HG03045 (cell line): Measurements from ENCODE around the gene MEG3.
"Not testable (repeated sequence)": the region's sequence is repeated elsewhere in the genome, so short reads cannot be mapped to it uniquely, and the experiment has no call there.

Experiments used
- ATAC-seq: cut with Tn5 transposase; IDR thresholded peaks from one replicate; pipeline ENCODE4 v1.9.1; 2021; ENCODE audit warnings: mild to moderate bottlenecking, moderate library complexity; ENCODE audit not compliant: unreplicated experiment

Gene MEG3

DNA sequence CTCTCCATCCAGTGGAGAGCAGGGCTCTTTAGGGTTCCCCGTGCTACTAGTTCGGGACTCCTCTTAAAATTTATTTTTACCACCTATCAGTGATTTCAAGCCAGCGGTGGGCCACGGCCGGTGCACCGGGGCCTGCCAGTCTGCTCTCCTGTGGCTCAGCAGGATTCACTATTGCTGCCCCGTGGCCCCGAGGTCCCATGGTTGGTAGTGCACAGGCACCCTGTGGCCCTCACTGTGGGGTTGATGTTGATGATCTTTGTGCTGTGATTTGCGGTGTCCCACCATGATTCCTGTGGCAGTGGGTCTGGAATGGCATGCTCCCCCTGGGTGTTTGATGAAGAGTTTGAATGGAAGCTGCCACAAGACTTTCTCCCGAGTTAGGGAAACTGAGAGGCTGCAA lies 12.6 kb upstream of the MEG3 start:
- no peak for ATAC-seq

DNA sequence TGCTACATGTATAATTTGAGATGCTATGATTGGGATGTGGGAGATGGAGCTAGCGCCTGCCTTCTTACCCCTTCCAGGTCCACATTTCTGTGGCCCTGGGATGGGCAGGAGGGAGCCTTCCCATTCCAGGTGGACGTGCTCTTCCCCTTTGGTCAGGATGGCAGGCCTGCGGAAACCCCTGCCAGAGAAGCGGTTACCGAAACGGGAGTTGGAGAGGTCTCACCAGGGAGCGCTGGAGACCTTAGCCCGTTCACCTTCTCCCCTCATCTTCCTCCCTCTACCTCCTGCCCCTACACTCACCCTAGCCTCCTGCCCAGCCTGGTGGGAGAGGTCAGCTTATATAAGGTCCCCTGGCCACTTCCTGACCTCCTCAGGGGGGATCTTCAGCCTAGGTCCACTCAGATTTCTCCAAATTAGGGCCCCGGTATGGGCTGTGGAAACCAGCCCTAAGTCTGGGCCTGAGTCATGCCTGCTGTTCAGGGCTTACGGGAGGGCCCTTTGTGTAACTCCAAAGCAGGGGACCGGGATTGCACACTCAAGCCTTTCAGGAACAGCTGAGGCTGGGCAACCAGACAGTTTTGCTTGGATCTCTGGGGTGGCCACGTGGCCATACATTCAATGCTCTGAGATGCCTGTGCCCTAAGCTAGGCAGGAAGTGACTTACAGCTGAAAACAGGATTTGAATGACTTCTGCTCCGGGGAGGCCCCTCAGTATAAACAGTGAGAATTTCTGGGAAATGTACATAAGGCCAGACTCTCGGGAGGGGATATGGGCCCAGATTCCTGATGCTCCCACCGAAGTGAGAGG lies 10.2 kb upstream of the MEG3 start:
- ATAC-seq, result no peak

DNA sequence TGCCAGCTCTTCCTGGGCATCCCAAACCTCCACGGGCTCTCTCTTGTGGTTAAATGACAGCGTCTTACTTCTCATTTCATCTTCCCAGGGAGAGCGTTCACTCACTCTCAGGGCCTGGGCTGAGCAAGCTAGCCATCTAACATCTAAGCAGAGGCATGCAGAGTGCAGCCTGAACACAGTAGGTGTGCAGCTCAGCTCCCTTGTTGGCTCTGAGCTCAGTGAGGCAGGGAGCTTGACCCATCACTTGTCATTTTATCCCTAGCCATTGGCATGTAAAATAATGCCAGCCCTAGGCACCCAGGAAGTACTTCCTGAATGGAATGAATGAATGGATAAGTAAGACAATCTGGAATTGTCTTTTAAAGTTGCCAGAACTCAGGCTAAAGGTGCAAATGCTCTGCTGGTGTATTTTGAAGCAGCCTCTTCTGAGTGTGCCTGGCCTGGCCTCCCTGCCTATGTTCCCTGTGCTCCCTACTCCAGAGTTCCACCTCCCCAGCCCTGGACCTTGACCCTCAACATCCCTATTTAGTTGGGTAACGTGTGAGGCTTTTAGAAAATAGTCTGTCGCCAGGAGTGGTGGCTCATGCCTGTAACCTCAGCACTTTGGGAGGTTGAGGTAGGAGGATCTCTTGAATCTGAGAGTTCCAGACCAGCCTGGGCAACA lies 9.5 kb upstream of the MEG3 start:
- ATAC-seq, result no peak

DNA sequence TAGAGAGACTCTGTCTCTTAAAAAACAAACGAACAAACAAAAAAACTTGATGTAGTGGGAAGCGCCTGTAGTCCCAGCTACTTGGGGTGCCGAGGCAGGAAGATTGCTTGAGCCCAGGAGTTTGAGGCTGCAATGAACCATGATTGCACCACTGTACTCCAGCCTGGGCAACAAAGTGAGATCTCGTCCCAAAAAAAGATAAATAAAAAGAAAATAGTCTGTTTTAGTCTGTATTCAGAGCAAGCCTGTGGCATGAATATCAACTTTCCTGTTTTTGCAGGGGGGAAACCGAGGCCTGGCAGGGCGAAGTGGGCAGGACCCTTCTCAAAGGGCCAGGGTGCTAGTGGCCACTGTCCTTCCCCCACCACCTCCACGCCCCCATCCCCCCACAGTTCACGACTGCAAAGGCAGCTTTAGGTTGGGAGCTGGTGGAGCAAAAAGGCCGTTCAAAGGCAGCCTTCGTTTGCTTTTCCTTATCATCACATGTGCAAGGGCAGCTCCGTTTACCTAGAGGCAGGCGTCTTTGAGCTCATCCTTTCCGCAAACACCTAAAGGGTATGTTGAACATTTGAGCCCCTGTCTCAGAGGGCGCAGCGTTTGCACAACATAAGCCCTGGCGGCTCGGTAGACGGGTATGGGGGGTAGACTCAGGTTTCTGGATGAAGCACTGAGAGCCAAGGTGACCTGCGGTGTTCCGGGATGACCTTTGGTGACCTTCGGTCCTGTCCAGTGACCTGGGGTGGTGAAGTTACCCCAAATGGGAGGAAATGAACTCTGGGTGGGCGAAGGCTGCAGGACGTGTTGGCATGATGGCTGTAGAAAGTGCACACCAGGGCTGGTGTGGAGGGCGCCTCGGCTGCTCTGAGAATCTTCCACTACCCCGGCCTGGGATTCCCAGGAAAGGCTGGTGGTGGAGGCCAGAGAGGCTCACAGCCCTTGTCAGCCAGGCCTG lies 8.7 kb upstream of the MEG3 start:
- ATAC-seq, result no peak

- no peak for ATAC-seq
Measured at GRCh38 chr14:100818221-100818699, 7.7 kb upstream of the MEG3 start.

DNA sequence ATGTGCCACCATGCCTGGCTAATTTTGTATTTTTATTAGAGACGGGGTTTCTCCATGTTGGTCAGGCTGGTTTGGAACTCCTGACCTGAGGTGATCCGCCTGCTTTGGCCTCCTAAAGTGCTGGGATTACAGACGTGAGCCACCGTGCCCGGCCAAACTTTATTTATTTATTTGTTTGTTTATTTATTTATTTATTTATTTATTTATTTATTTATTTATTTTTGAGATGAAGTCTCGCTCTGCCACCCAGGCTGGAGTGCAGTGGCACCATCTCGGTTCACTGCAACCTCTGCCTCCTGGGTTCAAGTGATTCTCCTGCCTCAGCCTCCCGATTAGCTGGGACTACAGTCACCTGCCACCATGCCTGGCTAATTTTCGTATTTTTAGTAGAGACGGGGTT lies 7.0 kb upstream of the MEG3 start:
- ATAC-seq, result not testable (repeated sequence)

DNA sequence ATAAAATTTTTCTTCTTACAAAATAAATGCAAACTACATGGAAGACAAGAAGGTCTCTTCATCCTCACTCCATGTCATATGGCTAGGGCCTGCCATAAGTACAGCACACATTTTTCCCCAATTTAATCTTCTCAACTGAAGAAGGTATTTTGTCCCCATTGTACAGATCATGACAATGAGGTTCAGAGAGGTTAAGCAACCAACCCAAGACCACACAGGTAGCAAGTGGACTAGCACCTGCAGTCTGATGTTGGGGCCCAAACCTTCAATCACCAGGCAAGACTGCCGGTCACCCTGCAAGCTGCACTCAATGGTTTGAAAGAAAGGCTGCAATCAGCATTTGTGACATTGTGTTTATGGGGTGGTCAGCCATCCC lies 6.5 kb upstream of the MEG3 start:
- ATAC-seq, result no peak

- no peak for ATAC-seq
Measured at GRCh38 chr14:100819829-100820475, 6.0 kb upstream of the MEG3 start.

- no peak for ATAC-seq
Measured at GRCh38 chr14:100820957-100821356, 5.0 kb upstream of the MEG3 start.

GRCh38 chr14:100822013-100822412 lies 3.9 kb upstream of the MEG3 start:
- no peak for ATAC-seq

- no peak for ATAC-seq
Measured at GRCh38 chr14:100822532-100823296, 3.2 kb upstream of the MEG3 start.

GRCh38 chr14:100823413-100824080 lies 2.4 kb upstream of the MEG3 start:
- no peak for ATAC-seq

DNA sequence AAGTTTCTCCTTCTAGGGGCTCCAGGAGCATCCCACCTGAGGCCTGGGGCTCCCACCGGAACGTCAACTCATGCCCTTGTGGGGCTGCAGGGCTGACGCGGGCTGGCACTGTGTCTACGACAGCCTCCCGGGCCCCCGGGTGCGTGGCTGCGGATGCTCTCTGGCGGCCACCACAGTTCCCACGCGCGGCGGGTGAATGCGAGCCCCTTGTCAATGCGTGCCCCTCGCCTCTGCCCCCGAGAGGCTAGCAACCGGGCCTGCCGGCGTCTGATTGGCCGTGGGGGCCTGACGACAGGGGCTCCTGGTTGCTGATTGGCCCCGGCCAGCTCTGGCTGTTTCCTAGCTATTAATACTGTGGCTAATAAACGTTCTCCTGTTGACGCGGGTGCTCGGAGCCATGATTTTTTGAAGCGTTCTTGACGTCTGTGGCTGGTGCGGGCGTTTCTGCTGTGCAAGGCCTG lies 1.8 kb upstream of the MEG3 start:
- ATAC-seq, result no peak

DNA sequence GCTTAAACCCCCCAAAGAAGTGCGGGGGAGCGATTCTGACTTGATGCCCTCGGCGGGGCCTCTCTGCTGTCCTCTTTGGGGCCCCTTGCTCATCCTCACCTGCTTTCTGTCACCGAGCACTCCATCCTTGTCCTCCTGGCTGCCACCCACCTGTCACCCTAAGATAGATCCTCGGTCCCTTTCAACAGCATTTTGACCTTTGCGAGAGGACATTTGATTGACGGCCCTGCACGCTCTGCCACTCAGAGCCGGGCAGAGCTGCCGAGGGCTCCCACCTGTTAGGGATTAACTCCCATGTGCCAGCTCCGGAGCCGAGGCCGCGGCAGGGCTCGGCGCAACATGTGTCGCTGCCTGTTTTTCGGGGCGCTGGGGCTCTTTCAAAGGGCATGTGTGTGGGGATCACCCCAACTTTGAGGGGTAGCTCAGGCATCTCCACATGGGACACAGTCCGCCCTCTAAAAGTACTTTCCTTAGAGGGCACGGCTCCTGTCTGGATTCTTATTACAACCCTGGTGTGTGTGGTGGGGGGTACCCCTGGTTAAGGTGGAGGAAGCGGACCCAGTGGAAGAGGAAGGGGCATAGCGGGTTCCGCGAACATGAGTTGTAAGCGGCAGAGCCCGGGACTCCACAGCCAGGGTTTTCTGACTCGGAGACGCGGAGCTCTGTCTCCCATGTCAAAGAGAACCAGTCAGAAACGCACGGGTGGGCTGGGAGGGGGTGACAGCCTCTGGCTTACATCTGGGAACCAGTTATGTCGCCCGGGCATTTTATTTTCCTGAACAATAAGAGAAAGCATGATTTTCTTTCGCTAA lies 811 bp upstream of the MEG3 start:
- ATAC-seq, result no peak

GRCh38 chr14:100826391-100827100 lies 628 bp downstream of the MEG3 start:
- ATAC-seq, result no peak

DNA sequence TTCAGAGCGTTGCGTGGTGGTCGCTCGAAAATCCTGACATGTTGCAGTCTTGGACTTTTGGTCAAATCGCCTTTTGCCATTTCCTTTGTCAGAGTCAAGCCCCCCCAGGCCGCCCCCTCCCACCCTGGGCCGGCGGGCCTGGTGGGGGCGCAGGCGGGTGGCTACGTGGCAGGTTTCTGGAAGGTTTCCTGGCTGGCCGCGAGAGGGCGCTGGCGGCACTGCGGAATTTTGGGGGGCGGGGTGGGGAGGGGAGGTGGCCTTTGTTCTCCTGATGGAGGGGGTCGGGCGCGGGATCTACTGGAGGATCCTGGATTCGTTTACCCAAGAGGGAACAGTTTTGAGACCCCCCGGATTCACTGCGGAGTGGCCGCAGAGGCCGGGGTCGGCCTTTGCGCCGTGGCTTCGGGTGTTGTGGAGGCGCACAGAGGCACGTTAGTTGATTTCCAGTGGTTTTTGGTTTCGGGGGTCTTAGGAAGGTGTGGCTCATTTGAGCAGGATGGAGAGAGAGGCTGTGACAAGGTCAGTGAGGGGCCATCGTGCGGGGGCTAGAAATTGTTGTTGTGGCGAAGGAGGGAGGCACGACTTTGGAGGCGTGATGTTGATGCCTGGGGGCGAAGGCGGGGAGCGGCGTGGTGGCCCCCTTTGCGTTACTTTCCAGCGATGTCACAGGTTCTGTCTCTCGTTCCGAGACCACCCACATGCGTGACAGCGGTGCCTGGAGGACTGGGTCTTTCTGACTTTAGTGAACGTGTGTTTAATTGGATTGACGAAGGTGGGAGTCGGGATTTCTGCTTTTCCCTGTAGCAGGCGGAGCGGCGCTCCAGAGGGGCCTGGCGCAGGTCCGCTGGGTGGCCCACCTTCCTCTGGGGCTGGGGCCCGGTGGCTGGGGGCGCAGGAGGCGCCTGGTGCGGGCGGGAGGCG lies 1.4 kb downstream of the MEG3 start:
- no peak for ATAC-seq
